Osteoblast (primary cell): ENCODE results near the gene FSTL4. TPM values are rescaled to one million over a fixed set of nuclear protein-coding genes. Genes with fewer than 3 reads are reported as not detected.
A peak's percentile ranks its signal among the peaks of the same experiment; 100 is the strongest.

Experiments
- DNase-seq: peaks from one replicate; pipeline ENCODE4 v3.0.0; 2011; ENCODE audit warnings: low spot score, mixed read lengths; ENCODE audit not compliant: insufficient read length; ENCODE audit errors: missing footprints
- H2AFZ ChIP-seq: 2 replicates; pipeline ENCODE4 v1.6.0; 2011; ENCODE audit warnings: mild to moderate bottlenecking, low read length
- H3K27ac ChIP-seq: 2 replicates; pipeline ENCODE4 v1.5.1; 2011; ENCODE audit warnings: mild to moderate bottlenecking, low read depth, low read length, moderate library complexity
- H3K27me3 ChIP-seq: 2 replicates; pipeline ENCODE4 v1.6.0; 2012; ENCODE audit warnings: mild to moderate bottlenecking, control low read depth, inconsistent platforms, low read length, moderate library complexity; ENCODE audit not compliant: insufficient read depth
- H3K36me3 ChIP-seq: 2 replicates; pipeline ENCODE4 v1.5.1; 2011; ENCODE audit warnings: mild to moderate bottlenecking, low read length, control low read depth, moderate library complexity; ENCODE audit not compliant: insufficient read depth
- H3K4me1 ChIP-seq: 2 replicates; pipeline ENCODE4 v1.5.1; 2011; ENCODE audit warnings: mild to moderate bottlenecking, low read length, control low read depth, moderate library complexity; ENCODE audit not compliant: insufficient read depth
- H3K4me2 ChIP-seq: 2 replicates; pipeline ENCODE4 v1.6.0; 2011; ENCODE audit warnings: mild to moderate bottlenecking, low read length; ENCODE audit not compliant: insufficient read depth
- H3K4me3 ChIP-seq: fragments of 200-600 bp; sonication (generic); 3 replicates; pipeline ENCODE4 v1.5.1; 2012; ENCODE audit warnings: mild to moderate bottlenecking, low read length, inconsistent platforms; ENCODE audit not compliant: insufficient read depth
- H3K79me2 ChIP-seq: 2 replicates; pipeline ENCODE4 v1.6.0; 2012; ENCODE audit warnings: mild to moderate bottlenecking, low read length, control low read depth, inconsistent platforms; ENCODE audit not compliant: insufficient read depth
- H3K9me3 ChIP-seq: 2 replicates; pipeline ENCODE4 v1.5.1; 2011; ENCODE audit warnings: low read depth, low read length, control low read depth
- H4K20me1 ChIP-seq: 2 replicates; pipeline ENCODE4 v1.6.0; 2012; ENCODE audit warnings: mild to moderate bottlenecking, low read length, control low read depth; ENCODE audit not compliant: insufficient read depth
- total RNA-seq: library from RNA; depleted of rRNA; stranded (reverse); fragments of >200 nt; gene quantifications from 2 replicates; pipeline ENCODE4 v1.2.3, GENCODE V29; 2012
- TF ChIP-seq, protein P1 (sequence below): IDR thresholded peaks from 2 replicates; pipeline ENCODE4 v1.5.1; 2011; ENCODE audit warnings: mild to moderate bottlenecking, low read depth, low read length, moderate library complexity; ENCODE audit errors: extremely low read depth

Gene FSTL4
- total RNA-seq, 1 donor = not detected

DNA sequence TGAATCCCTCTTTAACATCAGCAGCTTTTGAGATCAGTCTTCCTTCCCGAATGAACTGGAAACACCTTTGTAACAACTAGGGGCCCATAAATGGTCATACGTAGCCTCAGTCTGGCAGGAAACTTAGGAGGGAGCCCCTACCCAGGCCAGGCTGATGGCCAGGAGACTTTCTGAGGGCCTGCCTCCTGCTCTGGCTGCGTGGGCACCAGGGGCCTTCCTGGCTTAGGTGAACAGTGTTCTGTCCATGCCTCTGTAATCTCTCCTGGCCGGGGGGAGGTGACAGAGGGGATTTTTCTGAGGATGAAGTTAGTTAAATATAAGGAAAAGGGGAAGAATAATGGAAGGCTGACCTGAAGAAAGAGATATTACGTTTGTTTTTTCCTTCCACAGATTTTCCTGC, 843 bp upstream of the FSTL4 start:
- H3K4me2 ChIP-seq = no peak overlapping the region
- no peaks in the 10 kb centered on the region for H3K9me3 ChIP-seq
- no peaks in the 10 kb centered on the region for H3K4me1 ChIP-seq
- peaks cover 59% of the 10 kb centered on the region for H3K27me3 ChIP-seq
- no peak overlapping the region for H3K4me3 ChIP-seq
- H2AFZ ChIP-seq = no peak overlapping the region
- H3K79me2 ChIP-seq = no peaks in the 10 kb centered on the region
- H3K27ac ChIP-seq = no peak overlapping the region
- no peaks in the 10 kb centered on the region for H4K20me1 ChIP-seq
- TF ChIP-seq, protein P1, sequence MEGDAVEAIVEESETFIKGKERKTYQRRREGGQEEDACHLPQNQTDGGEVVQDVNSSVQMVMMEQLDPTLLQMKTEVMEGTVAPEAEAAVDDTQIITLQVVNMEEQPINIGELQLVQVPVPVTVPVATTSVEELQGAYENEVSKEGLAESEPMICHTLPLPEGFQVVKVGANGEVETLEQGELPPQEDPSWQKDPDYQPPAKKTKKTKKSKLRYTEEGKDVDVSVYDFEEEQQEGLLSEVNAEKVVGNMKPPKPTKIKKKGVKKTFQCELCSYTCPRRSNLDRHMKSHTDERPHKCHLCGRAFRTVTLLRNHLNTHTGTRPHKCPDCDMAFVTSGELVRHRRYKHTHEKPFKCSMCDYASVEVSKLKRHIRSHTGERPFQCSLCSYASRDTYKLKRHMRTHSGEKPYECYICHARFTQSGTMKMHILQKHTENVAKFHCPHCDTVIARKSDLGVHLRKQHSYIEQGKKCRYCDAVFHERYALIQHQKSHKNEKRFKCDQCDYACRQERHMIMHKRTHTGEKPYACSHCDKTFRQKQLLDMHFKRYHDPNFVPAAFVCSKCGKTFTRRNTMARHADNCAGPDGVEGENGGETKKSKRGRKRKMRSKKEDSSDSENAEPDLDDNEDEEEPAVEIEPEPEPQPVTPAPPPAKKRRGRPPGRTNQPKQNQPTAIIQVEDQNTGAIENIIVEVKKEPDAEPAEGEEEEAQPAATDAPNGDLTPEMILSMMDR = no peak
- no peaks in the 10 kb centered on the region for H3K36me3 ChIP-seq
- no peak for DNase-seq

DNA sequence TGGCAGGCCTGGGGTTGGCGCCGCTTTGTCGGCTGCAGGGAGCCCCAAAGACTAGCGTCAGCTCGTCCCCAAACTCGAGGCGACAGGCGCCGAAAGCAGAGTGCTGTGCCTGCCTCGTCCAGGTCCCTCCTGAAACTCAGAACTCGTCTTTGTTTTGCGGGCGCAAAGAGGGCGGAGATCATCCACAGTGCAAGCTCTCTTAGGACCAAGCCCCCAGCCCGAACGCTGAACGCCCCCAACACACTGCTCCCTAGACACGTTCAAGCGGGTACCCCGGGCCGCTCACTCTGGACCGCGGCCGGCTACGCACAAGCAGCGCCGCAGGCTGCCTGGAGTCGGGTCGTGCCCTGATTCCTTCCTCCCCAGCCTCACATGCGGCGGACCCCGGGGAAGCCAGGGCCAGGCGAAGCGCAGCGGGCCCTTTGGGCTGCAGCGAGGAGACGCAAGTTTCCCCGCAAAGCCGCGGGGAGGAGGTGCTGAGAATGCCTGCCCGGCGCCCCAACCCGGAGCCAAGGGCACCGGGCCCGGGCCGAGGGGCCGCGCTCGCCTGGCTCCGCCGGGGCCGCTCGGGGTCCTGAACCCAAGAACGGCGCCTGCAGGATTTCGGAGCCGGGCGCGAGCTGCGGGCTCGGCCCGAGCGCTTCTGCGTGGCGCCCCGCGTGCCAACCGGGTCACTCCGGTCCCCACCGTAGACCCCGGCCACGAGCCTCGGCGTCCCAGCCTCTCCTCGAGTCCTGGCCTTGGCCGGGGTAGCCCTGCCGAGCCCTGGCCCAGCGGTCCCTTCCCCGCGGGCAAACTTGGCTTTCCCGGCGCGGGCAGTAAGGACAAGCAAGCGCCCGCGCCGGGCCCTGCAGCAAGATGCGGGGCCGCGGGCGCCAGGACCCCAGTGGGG, 738 bp downstream of the FSTL4 start:
- Histone ChIP-seq H2AFZ (no peak overlapping the region), H3K27ac (no peak overlapping the region), H3K4me2 (no peak overlapping the region), H3K4me3 (no peak overlapping the region), H3K36me3 (no peaks in the 10 kb centered on the region), H3K9me3 (no peaks in the 10 kb centered on the region), H4K20me1 (no peaks in the 10 kb centered on the region), H3K79me2 (no peaks in the 10 kb centered on the region), H3K27me3 (peaks cover 60% of the 10 kb centered on the region), H3K4me1 (no peaks in the 10 kb centered on the region)
- TF ChIP-seq, protein P1 = no peak
- no peak for DNase-seq

- no peaks in the 10 kb centered on the region for H3K4me1 ChIP-seq
- DNase-seq = peak; percentile 95
- no peak overlapping the region for H3K27ac ChIP-seq
Observed at GRCh38 chr5:133610489-133611356, 1.6 kb downstream of the FSTL4 start.

More at GRCh38 chr5:133610489-133611356, 1.6 kb downstream of the FSTL4 start:
- no peak overlapping the region for H2AFZ ChIP-seq
- H4K20me1 ChIP-seq = no peaks in the 10 kb centered on the region
- TF ChIP-seq, protein P1 = peak; percentile 19
- no peak overlapping the region for H3K4me2 ChIP-seq
- H3K9me3 ChIP-seq = no peaks in the 10 kb centered on the region
- peaks cover 60% of the 10 kb centered on the region for H3K27me3 ChIP-seq
- no peak overlapping the region for H3K4me3 ChIP-seq
- no peaks in the 10 kb centered on the region for H3K36me3 ChIP-seq
- no peaks in the 10 kb centered on the region for H3K79me2 ChIP-seq
